Mammary epithelial cell (primary cell): ENCODE data around the gene ARNT2.

Experiments
- EZH2 ChIP-seq: IDR thresholded peaks from 2 replicates; pipeline ENCODE4 v1.6.1; 2012; ENCODE audit warnings: low read length, inconsistent platforms, borderline replicate concordance
- TF ChIP-seq, protein P1 (sequence below), 2 donors: IDR thresholded peaks in 1 of 2; conservative IDR thresholded peaks in 1 of 2; 2 replicates each; pipeline ENCODE4 v1.5.1; 2011 to 2012; ENCODE audit warnings: inconsistent platforms in 2 of 2, low read length in 2 of 2, mild to moderate bottlenecking in 2 of 2, control low read depth in 1 of 2, low read depth in 1 of 2; ENCODE audit not compliant: insufficient read depth in 1 of 2; ENCODE audit errors: extremely low read depth in 1 of 2

DNA sequence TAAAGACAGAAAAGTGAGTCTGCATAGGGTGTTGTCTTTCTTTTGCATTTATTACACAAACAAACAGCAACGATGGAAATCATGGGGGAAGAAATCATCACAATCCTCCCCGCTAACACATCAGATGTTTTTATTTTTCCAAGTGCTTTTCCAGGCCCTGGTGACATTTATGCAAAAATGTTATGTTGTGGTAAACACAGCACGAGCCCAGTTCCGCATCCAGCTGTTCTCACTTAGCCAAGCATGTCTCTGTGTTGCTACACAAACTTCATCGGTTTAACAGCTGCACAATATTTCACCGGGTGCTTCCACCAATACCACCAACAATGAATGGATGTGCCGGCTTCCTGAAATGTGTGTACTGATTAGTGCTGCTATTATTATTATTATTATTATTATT is 237.2 kb downstream of the ARNT2 start:
- TF ChIP-seq, protein P1, sequence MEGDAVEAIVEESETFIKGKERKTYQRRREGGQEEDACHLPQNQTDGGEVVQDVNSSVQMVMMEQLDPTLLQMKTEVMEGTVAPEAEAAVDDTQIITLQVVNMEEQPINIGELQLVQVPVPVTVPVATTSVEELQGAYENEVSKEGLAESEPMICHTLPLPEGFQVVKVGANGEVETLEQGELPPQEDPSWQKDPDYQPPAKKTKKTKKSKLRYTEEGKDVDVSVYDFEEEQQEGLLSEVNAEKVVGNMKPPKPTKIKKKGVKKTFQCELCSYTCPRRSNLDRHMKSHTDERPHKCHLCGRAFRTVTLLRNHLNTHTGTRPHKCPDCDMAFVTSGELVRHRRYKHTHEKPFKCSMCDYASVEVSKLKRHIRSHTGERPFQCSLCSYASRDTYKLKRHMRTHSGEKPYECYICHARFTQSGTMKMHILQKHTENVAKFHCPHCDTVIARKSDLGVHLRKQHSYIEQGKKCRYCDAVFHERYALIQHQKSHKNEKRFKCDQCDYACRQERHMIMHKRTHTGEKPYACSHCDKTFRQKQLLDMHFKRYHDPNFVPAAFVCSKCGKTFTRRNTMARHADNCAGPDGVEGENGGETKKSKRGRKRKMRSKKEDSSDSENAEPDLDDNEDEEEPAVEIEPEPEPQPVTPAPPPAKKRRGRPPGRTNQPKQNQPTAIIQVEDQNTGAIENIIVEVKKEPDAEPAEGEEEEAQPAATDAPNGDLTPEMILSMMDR (conservative IDR thresholded peaks at IDR 0.05 in 1 of 2, IDR thresholded peaks at IDR 0.05 in 1 of 2; ENCODE audit: extremely low read depth in 1 of 2, insufficient read depth in 1 of 2, low read depth in 1 of 2, low read length in 2 of 2), result no peak
- TF ChIP-seq EZH2, result no peak
